IMR-90 (cell line): ENCODE results near the gene ISG20L2. TPM values are rescaled to one million over a fixed set of nuclear protein-coding genes. Genes with fewer than 3 reads are reported as not detected.

Experiments
- ATAC-seq: fragments of 200-7000 bp; cut with Tn5 transposase; 2 replicates; pipeline ENCODE4 v1.9.1; 2020; ENCODE audit warnings: low read depth, mild to moderate bottlenecking, moderate library complexity
- BruUV-seq: library from RNA; stranded (reverse); fragments of 400-500 nt; replicated peaks from 2 replicates; lab custom pipeline; 2021; lab: Mats Ljungman, UMichigan
- CTCF ChIA-PET: fragments of 300-600 bp; formaldehyde crosslinking; extraction: SDS; loops from one replicate; lab custom pipeline; 2021; ENCODE audit warnings: antibody characterized with exemption; lab: Yijun Ruan, JAX
- POLR2A ChIA-PET: fragments of 300-600 bp; sonication (Branson Sonifier 250); formaldehyde crosslinking; loops from one replicate; lab custom pipeline; 2022; ENCODE audit warnings: antibody characterized with exemption; ENCODE audit not compliant: unreplicated experiment; lab: Charles Lee
- DNase-seq: peaks from one replicate; pipeline ENCODE4 v3.0.0; 2013
- H2AFZ ChIP-seq: replicated peaks from 2 replicates; pipeline ENCODE3; 2013; ENCODE audit warnings: low read length, mild to moderate bottlenecking; ENCODE audit not compliant: poor library complexity
- H2AK5ac ChIP-seq: 2 replicates; pipeline ENCODE4 v1.6.1; 2013; ENCODE audit warnings: low read depth, low read length, inconsistent platforms
- H2AK9ac ChIP-seq: replicated peaks from 2 replicates; pipeline ENCODE3; 2013; ENCODE audit warnings: mild to moderate bottlenecking, low read depth, low read length, moderate library complexity; ENCODE audit not compliant: poor library complexity
- H2BK120ac ChIP-seq: 2 replicates; pipeline ENCODE4 v1.6.1; 2013; ENCODE audit warnings: low read depth, low read length, inconsistent platforms
- H2BK15ac ChIP-seq: 3 replicates; pipeline ENCODE4 v1.6.1; 2013; ENCODE audit warnings: low read depth, low read length, inconsistent platforms
- H2BK20ac ChIP-seq: 2 replicates; pipeline ENCODE4 v1.6.1; 2013; ENCODE audit warnings: low read depth, mild to moderate bottlenecking, inconsistent platforms, low read length, moderate library complexity
- H2BK5ac ChIP-seq: 2 replicates; pipeline ENCODE4 v1.6.1; 2013; ENCODE audit warnings: mild to moderate bottlenecking, low read depth, low read length, inconsistent platforms; ENCODE audit not compliant: poor library complexity, severe bottlenecking
- H3K14ac ChIP-seq: replicated peaks from 2 replicates; pipeline ENCODE4 v1.6.1; 2013; ENCODE audit warnings: low read depth, low read length, inconsistent platforms
- H3K18ac ChIP-seq: 2 replicates; pipeline ENCODE4 v1.6.1; 2013; ENCODE audit warnings: low read depth, low read length, control low read depth
- H3K23ac ChIP-seq: 2 replicates; pipeline ENCODE4 v1.6.1; 2013; ENCODE audit warnings: low read depth, low read length, inconsistent platforms
- H3K27ac ChIP-seq: 2 replicates; pipeline ENCODE4 v1.5.1; 2013; ENCODE audit warnings: mild to moderate bottlenecking, control low read depth, low read length; ENCODE audit not compliant: insufficient read depth
- H3K27me3 ChIP-seq: 2 replicates; pipeline ENCODE4 v1.6.1; 2013; ENCODE audit warnings: low read length; ENCODE audit not compliant: control insufficient read depth, insufficient read depth
- H3K36me3 ChIP-seq: 2 replicates; pipeline ENCODE4 v1.6.1; 2013; ENCODE audit warnings: low read length, mixed read lengths; ENCODE audit not compliant: control insufficient read depth, insufficient read depth
- H3K4ac ChIP-seq: 2 replicates; pipeline ENCODE4 v1.6.1; 2013; ENCODE audit warnings: low read depth, low read length, inconsistent platforms
- H3K4me1 ChIP-seq: 2 replicates; pipeline ENCODE4 v1.6.1; 2013; ENCODE audit warnings: low read length, mixed read lengths; ENCODE audit not compliant: control insufficient read depth, insufficient read depth
- H3K4me2 ChIP-seq: 2 replicates; pipeline ENCODE4 v1.6.1; 2013; ENCODE audit warnings: low read depth, mild to moderate bottlenecking, control low read depth, low read length, moderate library complexity
- H3K4me3 ChIP-seq: 2 replicates; pipeline ENCODE4 v1.5.1; 2013; ENCODE audit warnings: low read depth, mild to moderate bottlenecking, control low read depth, low read length, moderate library complexity; ENCODE audit not compliant: insufficient read depth
- H3K56ac ChIP-seq: 2 replicates; pipeline ENCODE4 v1.6.1; 2013; ENCODE audit warnings: low read length, inconsistent platforms; ENCODE audit not compliant: insufficient read depth; ENCODE audit errors: extremely low read depth
- H3K79me1 ChIP-seq, 2 experiments: 2 replicates each; pipeline ENCODE4 v1.6.1; 2013; ENCODE audit warnings: low read length in 2 of 2, inconsistent platforms in 1 of 2, low read depth in 1 of 2
- H3K9ac ChIP-seq: 2 replicates; pipeline ENCODE4 v1.6.1; 2013; ENCODE audit warnings: low read depth, low read length, control low read depth
- H3K9me1 ChIP-seq: 2 replicates; pipeline ENCODE4 v1.6.1; 2013; ENCODE audit warnings: low read length, inconsistent platforms; ENCODE audit not compliant: insufficient read depth
- H3K9me3 ChIP-seq: 2 replicates; pipeline ENCODE4 v1.6.1; 2013; ENCODE audit warnings: low read length; ENCODE audit not compliant: control insufficient read depth, insufficient read depth
- H4K20me1 ChIP-seq: 2 replicates; pipeline ENCODE4 v1.6.1; 2013; ENCODE audit warnings: low read length, inconsistent platforms; ENCODE audit not compliant: insufficient read depth
- H4K5ac ChIP-seq: 2 replicates; pipeline ENCODE4 v1.6.1; 2013; ENCODE audit warnings: mild to moderate bottlenecking, low read depth, low read length, control low read depth
- H4K8ac ChIP-seq, 2 experiments: 2 replicates each; pipeline ENCODE4 v1.6.1; 2013; ENCODE audit warnings: low read depth in 2 of 2, low read length in 2 of 2, control low read depth in 1 of 2, inconsistent platforms in 1 of 2
- H4K91ac ChIP-seq: 2 replicates; pipeline ENCODE4 v1.6.1; 2013; ENCODE audit warnings: low read depth, low read length, inconsistent platforms; ENCODE audit not compliant: insufficient read depth
- BHLHE40 ChIP-seq: fragments of 150-350 bp; IDR thresholded peaks from 2 replicates; pipeline ENCODE4 v1.6.1; 2016; ENCODE audit warnings: mild to moderate bottlenecking, low read depth, low read length
- CEBPB ChIP-seq: IDR thresholded peaks from 2 replicates; pipeline ENCODE4 v1.6.1; 2012; ENCODE audit warnings: low read depth, low read length, improper control_type of control experiment
- CHD1 ChIP-seq: IDR thresholded peaks from 2 replicates; pipeline ENCODE4 v1.6.1; 2012; ENCODE audit warnings: low read depth, low read length, improper control_type of control experiment
- MAFK ChIP-seq: IDR thresholded peaks from 2 replicates; pipeline ENCODE4 v1.6.1; 2012; ENCODE audit warnings: low read depth, low read length, improper control_type of control experiment
- RAD21 ChIP-seq: IDR thresholded peaks from 2 replicates; pipeline ENCODE4 v1.6.1; 2012; ENCODE audit warnings: low read length, improper control_type of control experiment
- RFX5 ChIP-seq: IDR thresholded peaks from 2 replicates; pipeline ENCODE4 v1.8.0; 2012; ENCODE audit warnings: low read depth, mild to moderate bottlenecking, low read length, moderate library complexity
- SMC3 ChIP-seq: fragments of 150-350 bp; IDR thresholded peaks from 2 replicates; pipeline ENCODE4 v1.6.1; 2016; ENCODE audit warnings: low read depth, mild to moderate bottlenecking, antibody characterized with exemption, low read length, moderate library complexity
- WGBS, 2 experiments: methylation state at CpG; one replicate each; pipeline versions ENCODE4 v1.1.5 to v1.1.7; 2013; ENCODE audit warnings: missing lambda C conversion rate in 2 of 2; ENCODE audit not compliant: insufficient read length in 1 of 2; ENCODE audit errors: extremely low coverage in 2 of 2; 5-methylcytosine and 5-hydroxymethylcytosine counted together
- dilution Hi-C: fragments of 300-500 bp; cut with HindIII; formaldehyde crosslinking; loops from one replicate; pipeline ENCODE4 v1.14.3; 2018; ENCODE audit warnings: low sequenced_read_pairs; ENCODE audit not compliant: unreplicated experiment
- in situ Hi-C: fragments of 300-500 bp; cut with MboI; formaldehyde crosslinking; loops from 3 replicates; pipeline ENCODE4 v1.14.3; 2019; ENCODE audit warnings: low sequenced_read_pairs, inconsistent platforms, mixed read lengths
- intact Hi-C: fragments of 100-400 bp; cut with micrococcal nuclease; formaldehyde crosslinking; loops from 2 replicates; pipeline ENCODE4 v1.10.0; 2022
- polyA plus RNA-seq, 3 experiments: library from polyadenylated mRNA; depleted of rRNA; stranded (reverse); fragments of >200 nt; gene quantifications; 2 replicates each; pipeline ENCODE4 v1.2.3, GENCODE V29; 2012; ENCODE audit warnings: low replicate concordance in 1 of 3
- total RNA-seq: library from RNA; depleted of rRNA; stranded (reverse); fragments of >200 nt; gene quantifications from 2 replicates; pipeline ENCODE4 v1.2.3, GENCODE V29; 2012
- TF ChIP-seq, protein P1 (sequence below): conservative IDR thresholded peaks from 2 replicates; pipeline ENCODE4 v1.5.1; 2012; ENCODE audit warnings: mild to moderate bottlenecking, low read depth, low read length, improper control_type of control experiment
- TF ChIP-seq, protein P2 (sequence below): fragments of 150-350 bp; IDR thresholded peaks from 2 replicates; pipeline ENCODE4 v1.6.1; 2017; ENCODE audit warnings: mild to moderate bottlenecking, antibody characterized with exemption, low read length, low read depth

Gene ISG20L2
- total and polyA plus RNA-seq, 2 of the 4 experiments (the other 2 are of a cell fraction), result 17.0 to 27.3 TPM

DNA sequence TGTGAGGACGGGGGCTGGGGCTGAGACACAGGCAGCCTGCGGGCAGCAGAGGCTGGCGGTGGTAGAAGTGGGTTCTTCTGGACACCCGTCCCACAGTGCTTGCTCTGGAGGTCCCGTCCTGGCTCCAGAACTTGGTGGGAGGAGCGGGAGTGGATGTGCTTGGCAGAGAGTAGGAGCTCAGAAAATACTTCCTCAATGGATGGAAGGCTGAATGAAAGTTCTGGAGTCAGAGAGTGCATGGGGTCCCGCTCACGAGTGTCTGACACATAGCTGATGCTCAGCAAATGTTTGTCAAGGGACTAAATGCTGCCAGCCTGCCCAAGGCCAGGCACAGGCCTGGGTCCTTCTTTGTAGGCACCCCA, 37.9 kb downstream of the ISG20L2 start:
- ChIA-PET POLR2A (no interaction called here), CTCF (interaction anchor here (0.8 to 5.2 kb wide), 8 partner anchors 9 to 237 kb away, joined by 3 to 104 read pairs (median 8); partner anchors contain the start of genes CRABP2, ISG20L2, METTL25B and NES)
- Histone ChIP-seq H2AK9ac (no peak overlapping the region), H3K4me3 (no peak overlapping the region), H3K27me3 (peaks cover 3% of the 10 kb centered on the region; the same call in 1 of the 2 replicates), H4K91ac (no peak overlapping the region), H3K36me3 (no peaks in the 10 kb centered on the region), H4K20me1 (no peaks in the 10 kb centered on the region), H2BK20ac (no peak overlapping the region), H2AFZ (no peak overlapping the region), H2AK5ac (no peak overlapping the region), H3K4me2 (no peak overlapping the region), H2BK120ac (no peak overlapping the region), H3K14ac (no peak overlapping the region), H3K4me1 (peaks cover 6% of the 10 kb centered on the region; the same call in 1 of the 2 replicates), H3K18ac (no peak overlapping the region), H4K8ac (no peak overlapping the region), H3K9ac (no peak overlapping the region), H2BK5ac (no peak overlapping the region), H3K4ac (no peak overlapping the region), H4K5ac (no peak overlapping the region), H3K56ac (no peak overlapping the region), H3K9me1 (no peaks in the 10 kb centered on the region), H3K23ac (no peak overlapping the region), H3K27ac (no peak overlapping the region), H3K9me3 (no peaks in the 10 kb centered on the region), H3K79me1 (no peaks in the 10 kb centered on the region), H2BK15ac (no peak overlapping the region)
- in situ Hi-C loops (loop anchor here (10.0 kb wide), 1 partner anchor 194 kb away; no protein-coding TSS in a partner anchor), intact Hi-C loops (no loop called here), dilution Hi-C loops (no loop called here)
- WGBS, 2 experiments, result 42% methylated on average over 3 of the region's 8 CpGs; no CpG with 5 or more reads in 1 of the 2 experiments
- TF ChIP-seq RAD21, result no peak
- TF ChIP-seq RFX5, result no peak
- no peak for TF ChIP-seq MAFK
- no peak for TF ChIP-seq SMC3
- TF ChIP-seq CEBPB, result no peak
- no peak for TF ChIP-seq BHLHE40
- TF ChIP-seq, protein P1, sequence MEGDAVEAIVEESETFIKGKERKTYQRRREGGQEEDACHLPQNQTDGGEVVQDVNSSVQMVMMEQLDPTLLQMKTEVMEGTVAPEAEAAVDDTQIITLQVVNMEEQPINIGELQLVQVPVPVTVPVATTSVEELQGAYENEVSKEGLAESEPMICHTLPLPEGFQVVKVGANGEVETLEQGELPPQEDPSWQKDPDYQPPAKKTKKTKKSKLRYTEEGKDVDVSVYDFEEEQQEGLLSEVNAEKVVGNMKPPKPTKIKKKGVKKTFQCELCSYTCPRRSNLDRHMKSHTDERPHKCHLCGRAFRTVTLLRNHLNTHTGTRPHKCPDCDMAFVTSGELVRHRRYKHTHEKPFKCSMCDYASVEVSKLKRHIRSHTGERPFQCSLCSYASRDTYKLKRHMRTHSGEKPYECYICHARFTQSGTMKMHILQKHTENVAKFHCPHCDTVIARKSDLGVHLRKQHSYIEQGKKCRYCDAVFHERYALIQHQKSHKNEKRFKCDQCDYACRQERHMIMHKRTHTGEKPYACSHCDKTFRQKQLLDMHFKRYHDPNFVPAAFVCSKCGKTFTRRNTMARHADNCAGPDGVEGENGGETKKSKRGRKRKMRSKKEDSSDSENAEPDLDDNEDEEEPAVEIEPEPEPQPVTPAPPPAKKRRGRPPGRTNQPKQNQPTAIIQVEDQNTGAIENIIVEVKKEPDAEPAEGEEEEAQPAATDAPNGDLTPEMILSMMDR, result no peak
- TF ChIP-seq, protein P2, sequence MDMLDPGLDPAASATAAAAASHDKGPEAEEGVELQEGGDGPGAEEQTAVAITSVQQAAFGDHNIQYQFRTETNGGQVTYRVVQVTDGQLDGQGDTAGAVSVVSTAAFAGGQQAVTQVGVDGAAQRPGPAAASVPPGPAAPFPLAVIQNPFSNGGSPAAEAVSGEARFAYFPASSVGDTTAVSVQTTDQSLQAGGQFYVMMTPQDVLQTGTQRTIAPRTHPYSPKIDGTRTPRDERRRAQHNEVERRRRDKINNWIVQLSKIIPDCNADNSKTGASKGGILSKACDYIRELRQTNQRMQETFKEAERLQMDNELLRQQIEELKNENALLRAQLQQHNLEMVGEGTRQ, result no peak
- TF ChIP-seq CHD1, result no peak
- ATAC-seq (no peak), DNase-seq (no peak)
- BruUV-seq, result no TSS peak
